Caco-2 (cell line): Measurements from ENCODE around the gene SLC35F1. TPM values are rescaled to one million over a fixed set of nuclear protein-coding genes. Genes with fewer than 3 reads are reported as not detected.

Experiments used
- BruUV-seq: library from RNA; stranded (reverse); fragments of 400-500 nt; replicated peaks from 2 replicates; lab custom pipeline; 2021; lab: Mats Ljungman, UMichigan
- CTCF ChIA-PET: fragments of 300-600 bp; sonication (Branson Sonifier 250); formaldehyde crosslinking; loops from one replicate; lab custom pipeline; 2022; ENCODE audit warnings: antibody characterized with exemption; lab: Charles Lee
- POLR2A ChIA-PET: fragments of 300-600 bp; sonication (Branson Sonifier 250); formaldehyde crosslinking; loops from one replicate; lab custom pipeline; 2022; ENCODE audit warnings: antibody characterized with exemption; lab: Charles Lee
- DNase-seq, 2 experiments: peaks; one replicate each; pipeline versions ENCODE4 v3.0.0 to v3.0.0-alpha.2; 2020 to 2022
- H3K27me3 ChIP-seq: replicated peaks from 2 replicates; pipeline ENCODE4 v1.6.0; 2011; ENCODE audit warnings: low read length; ENCODE audit not compliant: control insufficient read depth, insufficient read depth
- H3K36me3 ChIP-seq: 2 replicates; pipeline ENCODE4 v1.5.1; 2011; ENCODE audit warnings: low read length; ENCODE audit not compliant: control insufficient read depth, insufficient read depth
- H3K4me1 ChIP-seq: fragments of 250-450 bp; sonication (Bioruptor Pico); 2 replicates; pipeline ENCODE4 v1.5.1; 2020; ENCODE audit warnings: mild to moderate bottlenecking
- H3K4me3 ChIP-seq: 2 replicates; pipeline ENCODE4 v1.5.1; 2011; ENCODE audit warnings: low read depth, mild to moderate bottlenecking, control low read depth, low read length
- H3K9me3 ChIP-seq: fragments of 250-450 bp; sonication (Bioruptor Pico); 2 replicates; pipeline ENCODE4 v1.5.1; 2020; ENCODE audit warnings: mild to moderate bottlenecking, moderate library complexity
- H3K27ac Mint-ChIP-seq: one replicate; pipeline ENCODE4 v1.8.0; 2022; ENCODE audit warnings: mixed read lengths; ENCODE audit not compliant: unreplicated experiment
- H3K27me3 Mint-ChIP-seq: one replicate; pipeline ENCODE4 v1.8.0; 2022; ENCODE audit warnings: mixed read lengths; ENCODE audit not compliant: insufficient read depth, unreplicated experiment
- H3K36me3 Mint-ChIP-seq: one replicate; pipeline ENCODE4 v1.8.0; 2022; ENCODE audit warnings: mild to moderate bottlenecking, mixed read lengths; ENCODE audit not compliant: insufficient read depth, unreplicated experiment
- H3K4me1 Mint-ChIP-seq: one replicate; pipeline ENCODE4 v1.8.0; 2022; ENCODE audit warnings: low read depth, mixed read lengths; ENCODE audit not compliant: unreplicated experiment
- H3K4me3 Mint-ChIP-seq: one replicate; pipeline ENCODE4 v1.8.0; 2022; ENCODE audit warnings: mild to moderate bottlenecking, moderate library complexity, mixed read lengths; ENCODE audit not compliant: unreplicated experiment
- H3K9me3 Mint-ChIP-seq: one replicate; pipeline ENCODE4 v1.8.0; 2022; ENCODE audit warnings: mixed read lengths; ENCODE audit not compliant: unreplicated experiment
- intact Hi-C: fragments of 100-400 bp; cut with micrococcal nuclease; formaldehyde crosslinking; loops from one replicate; pipeline ENCODE4 v1.10.0; 2022; ENCODE audit not compliant: unreplicated experiment
- total RNA-seq: library from RNA; stranded (reverse); gene quantifications from 2 replicates; pipeline ENCODE4 v1.2.3, GENCODE V29; 2022
- TF ChIP-seq, protein P1 (sequence below), 2 experiments: fragments of 200-600 bp in 1 of 2; IDR thresholded peaks; 1 replicate in 1 of 2; 2 replicates in 1 of 2; pipeline versions ENCODE4 v1.5.1 to v1.8.0; 2011 to 2022; ENCODE audit warnings: antibody characterized with exemption in 1 of 2, control low read depth in 1 of 2, inconsistent platforms in 1 of 2, low read depth in 1 of 2, low read length in 1 of 2, mild to moderate bottlenecking in 1 of 2, moderate library complexity in 1 of 2; ENCODE audit not compliant: insufficient read depth in 1 of 2, severe bottlenecking in 1 of 2, unreplicated experiment in 1 of 2

SLC35F1 gene
- total RNA-seq, 1 experiment from 2014 or later = not detected

DNA sequence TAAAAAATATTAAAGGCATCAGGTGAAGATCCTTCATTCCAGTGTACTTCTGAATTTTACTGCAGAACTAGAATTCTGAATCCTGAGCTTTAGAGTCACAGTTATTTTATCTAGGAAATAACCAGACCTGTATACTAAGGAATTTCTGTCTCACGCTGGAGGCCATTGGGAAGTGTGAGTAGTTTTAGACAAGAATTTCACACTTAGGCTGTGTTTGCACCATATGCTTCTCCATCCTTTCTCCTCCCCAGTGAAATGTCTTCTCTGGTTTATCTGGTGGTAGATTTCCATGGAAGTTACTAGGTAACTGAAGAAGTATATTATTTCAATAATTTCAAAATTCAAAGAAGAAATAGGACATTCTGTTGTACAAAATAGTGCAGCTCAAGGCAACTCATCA lies 83.1 kb downstream of the SLC35F1 start:
- no TSS peak for BruUV-seq
- ChIA-PET POLR2A (no interaction called here), CTCF (no interaction called here)
- Histone ChIP-seq H3K4me1 (no peaks in the 10 kb centered on the region), H3K27me3 (no peaks in the 10 kb centered on the region), H3K9me3 (no peaks in the 10 kb centered on the region), H3K36me3 (no peaks in the 10 kb centered on the region), H3K4me3 (no peak overlapping the region)
- H3K27ac Mint-ChIP-seq = no peak overlapping the region
- H3K27me3 Mint-ChIP-seq = peaks cover 4% of the 10 kb centered on the region
- no peaks in the 10 kb centered on the region for H3K4me1 Mint-ChIP-seq
- no peaks in the 10 kb centered on the region for H3K9me3 Mint-ChIP-seq
- TF ChIP-seq, protein P1, sequence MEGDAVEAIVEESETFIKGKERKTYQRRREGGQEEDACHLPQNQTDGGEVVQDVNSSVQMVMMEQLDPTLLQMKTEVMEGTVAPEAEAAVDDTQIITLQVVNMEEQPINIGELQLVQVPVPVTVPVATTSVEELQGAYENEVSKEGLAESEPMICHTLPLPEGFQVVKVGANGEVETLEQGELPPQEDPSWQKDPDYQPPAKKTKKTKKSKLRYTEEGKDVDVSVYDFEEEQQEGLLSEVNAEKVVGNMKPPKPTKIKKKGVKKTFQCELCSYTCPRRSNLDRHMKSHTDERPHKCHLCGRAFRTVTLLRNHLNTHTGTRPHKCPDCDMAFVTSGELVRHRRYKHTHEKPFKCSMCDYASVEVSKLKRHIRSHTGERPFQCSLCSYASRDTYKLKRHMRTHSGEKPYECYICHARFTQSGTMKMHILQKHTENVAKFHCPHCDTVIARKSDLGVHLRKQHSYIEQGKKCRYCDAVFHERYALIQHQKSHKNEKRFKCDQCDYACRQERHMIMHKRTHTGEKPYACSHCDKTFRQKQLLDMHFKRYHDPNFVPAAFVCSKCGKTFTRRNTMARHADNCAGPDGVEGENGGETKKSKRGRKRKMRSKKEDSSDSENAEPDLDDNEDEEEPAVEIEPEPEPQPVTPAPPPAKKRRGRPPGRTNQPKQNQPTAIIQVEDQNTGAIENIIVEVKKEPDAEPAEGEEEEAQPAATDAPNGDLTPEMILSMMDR (IDR thresholded peaks at IDR 0.05; ENCODE audit: insufficient read depth in 1 of 2, low read depth in 1 of 2, low read length in 1 of 2, severe bottlenecking in 1 of 2, unreplicated experiment in 1 of 2) = no peak
- H3K36me3 Mint-ChIP-seq = no peaks in the 10 kb centered on the region
- DNase-seq = no peak
- H3K4me3 Mint-ChIP-seq = no peak overlapping the region
- intact Hi-C loops = no loop called here

DNA sequence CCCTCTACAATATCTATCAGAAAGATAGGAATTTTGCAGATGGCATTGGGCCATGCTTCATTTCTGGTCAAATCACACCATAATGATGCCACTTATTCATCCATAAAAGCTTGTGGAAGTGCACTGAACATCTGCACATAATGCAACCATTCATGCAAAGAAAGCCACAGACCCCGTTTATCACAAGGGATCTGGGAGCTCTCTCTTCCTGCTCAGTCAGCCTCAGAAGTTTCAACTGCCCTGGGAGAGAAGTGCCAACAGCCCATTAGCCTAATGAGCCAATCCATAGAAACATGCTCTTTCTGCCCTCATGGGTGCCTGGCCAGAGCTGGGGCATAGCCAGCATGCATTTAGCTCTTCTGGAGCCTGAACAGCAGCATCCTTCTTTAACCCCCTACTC lies 85.8 kb downstream of the SLC35F1 start:
- TF ChIP-seq, protein P1 (IDR thresholded peaks at IDR 0.05; ENCODE audit: insufficient read depth in 1 of 2, low read depth in 1 of 2, low read length in 1 of 2, severe bottlenecking in 1 of 2, unreplicated experiment in 1 of 2) = no peak
- H3K9me3 ChIP-seq = no peaks in the 10 kb centered on the region

DNA sequence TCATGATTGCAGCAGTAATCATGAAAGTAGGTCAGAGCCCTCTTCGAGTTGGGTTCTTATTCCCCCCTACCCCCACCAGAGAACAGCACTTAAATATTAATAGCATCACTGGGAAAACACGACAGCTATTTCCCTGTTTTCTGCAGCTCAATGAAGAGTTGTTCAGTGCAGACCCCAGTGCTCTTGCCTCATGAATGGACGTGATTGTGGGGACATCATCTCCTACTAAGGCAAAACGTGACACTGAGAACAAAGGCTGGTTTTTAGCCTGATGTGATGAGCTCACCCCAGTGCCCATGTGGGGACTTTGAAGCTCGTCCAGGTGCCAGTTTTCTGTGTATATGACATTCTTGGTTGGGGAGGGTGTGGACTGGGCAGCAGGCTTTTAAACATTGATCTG lies 105.9 kb downstream of the SLC35F1 start:
- CTCF ChIA-PET = no interaction called here
- Histone ChIP-seq H3K36me3 (no peaks in the 10 kb centered on the region), H3K9me3 (no peaks in the 10 kb centered on the region), H3K4me3 (no peak overlapping the region), H3K4me1 (no peaks in the 10 kb centered on the region), H3K27me3 (no peaks in the 10 kb centered on the region)
- TF ChIP-seq, protein P1 (IDR thresholded peaks at IDR 0.05; ENCODE audit: insufficient read depth in 1 of 2, low read depth in 1 of 2, low read length in 1 of 2, severe bottlenecking in 1 of 2, unreplicated experiment in 1 of 2) = no peak
- no peaks in the 10 kb centered on the region for H3K36me3 Mint-ChIP-seq
- POLR2A ChIA-PET = no interaction called here
- H3K4me3 Mint-ChIP-seq = no peak overlapping the region
- no peak overlapping the region for H3K27ac Mint-ChIP-seq
- no peak for DNase-seq
- intact Hi-C loops = no loop called here
- no peaks in the 10 kb centered on the region for H3K9me3 Mint-ChIP-seq
- H3K27me3 Mint-ChIP-seq = peaks cover 5% of the 10 kb centered on the region
- BruUV-seq = no TSS peak
- no peaks in the 10 kb centered on the region for H3K4me1 Mint-ChIP-seq

More for the DNA sequence above, 85.8 kb downstream of the SLC35F1 start:
- H3K27me3 ChIP-seq = no peaks in the 10 kb centered on the region
- no peaks in the 10 kb centered on the region for H3K9me3 Mint-ChIP-seq
- H3K27me3 Mint-ChIP-seq = no peaks in the 10 kb centered on the region
- H3K4me3 ChIP-seq = no peak overlapping the region
- DNase-seq = no peak
- intact Hi-C loops = no loop called here
- H3K4me3 Mint-ChIP-seq = no peak overlapping the region
- H3K36me3 ChIP-seq = no peaks in the 10 kb centered on the region
- no peaks in the 10 kb centered on the region for H3K36me3 Mint-ChIP-seq
- no peak overlapping the region for H3K27ac Mint-ChIP-seq
- H3K4me1 ChIP-seq = no peaks in the 10 kb centered on the region
- ChIA-PET POLR2A (no interaction called here), CTCF (no interaction called here)
- no peaks in the 10 kb centered on the region for H3K4me1 Mint-ChIP-seq
- BruUV-seq = no TSS peak
